Measurements from ENCODE around the gene KLHL22.

KLHL22 gene

GRCh38 chr22:20522134-20523004 lies 26.8 kb upstream of the KLHL22 start:
- Histone ChIP-seq H3K9me3 (ENCODE audit: control insufficient read depth, insufficient read depth, low read length) (no peaks in the 10 kb centered on the region), H3K27me3 (ENCODE audit: control insufficient read depth, insufficient read depth, low read length) (no peaks in the 10 kb centered on the region), H3K27ac (ENCODE audit: low read depth, low read length) (no peak overlapping the region), H3K36me3 (ENCODE audit: control insufficient read depth, insufficient read depth, low read length) (peaks cover 37% of the 10 kb centered on the region), H3K9ac (ENCODE audit: low read depth, low read length) (no peak overlapping the region), H3K4me3 (ENCODE audit: low read depth, low read length) (no peak overlapping the region), H3K4me1 (ENCODE audit: control insufficient read depth, insufficient read depth, low read length) (no peaks in the 10 kb centered on the region)

- no peaks in the 10 kb centered on the region for H3K27me3 ChIP-seq (ENCODE audit: control insufficient read depth, insufficient read depth, low read length)
- peaks cover 29% of the 10 kb centered on the region for H3K36me3 ChIP-seq (ENCODE audit: control insufficient read depth, insufficient read depth, low read length)
- no peak overlapping the region; the same call in 1 of the 2 replicates for H3K9ac ChIP-seq (ENCODE audit: low read depth, low read length)
- H3K4me1 ChIP-seq (ENCODE audit: control insufficient read depth, insufficient read depth, low read length) = no peaks in the 10 kb centered on the region
- H3K27ac ChIP-seq (ENCODE audit: low read depth, low read length) = peak overlapping the region; percentile 39
- H3K9me3 ChIP-seq (ENCODE audit: control insufficient read depth, insufficient read depth, low read length) = no peaks in the 10 kb centered on the region
- H3K4me3 ChIP-seq (ENCODE audit: low read depth, low read length) = no peak overlapping the region
Observed at GRCh38 chr22:20520093-20520511, 24.5 kb upstream of the KLHL22 start.

- Histone ChIP-seq H3K4me3 (ENCODE audit: low read depth, low read length) (no peak overlapping the region), H3K36me3 (ENCODE audit: control insufficient read depth, insufficient read depth, low read length) (peaks cover 33% of the 10 kb centered on the region), H3K27ac (ENCODE audit: low read depth, low read length) (peak overlapping the region; percentile 39), H3K27me3 (ENCODE audit: control insufficient read depth, insufficient read depth, low read length) (no peaks in the 10 kb centered on the region), H3K4me1 (ENCODE audit: control insufficient read depth, insufficient read depth, low read length) (no peaks in the 10 kb centered on the region), H3K9ac (ENCODE audit: low read depth, low read length) (no peak overlapping the region), H3K9me3 (ENCODE audit: control insufficient read depth, insufficient read depth, low read length) (no peaks in the 10 kb centered on the region)
Observed at GRCh38 chr22:20519558-20519957, 24.0 kb upstream of the KLHL22 start.

GRCh38 chr22:20517841-20518592 lies 22.4 kb upstream of the KLHL22 start:
- no peaks in the 10 kb centered on the region for H3K27me3 ChIP-seq (ENCODE audit: control insufficient read depth, insufficient read depth, low read length)
- H3K27ac ChIP-seq (ENCODE audit: low read depth, low read length) = no peak overlapping the region
- no peak overlapping the region for H3K9ac ChIP-seq (ENCODE audit: low read depth, low read length)
- no peak overlapping the region for H3K4me3 ChIP-seq (ENCODE audit: low read depth, low read length)
- peaks cover 39% of the 10 kb centered on the region for H3K36me3 ChIP-seq (ENCODE audit: control insufficient read depth, insufficient read depth, low read length)
- no peaks in the 10 kb centered on the region for H3K4me1 ChIP-seq (ENCODE audit: control insufficient read depth, insufficient read depth, low read length)
- no peaks in the 10 kb centered on the region for H3K9me3 ChIP-seq (ENCODE audit: control insufficient read depth, insufficient read depth, low read length)

GRCh38 chr22:20517422-20517821 lies 21.8 kb upstream of the KLHL22 start:
- H3K9me3 ChIP-seq (ENCODE audit: control insufficient read depth, insufficient read depth, low read length) = no peaks in the 10 kb centered on the region
- no peak overlapping the region for H3K9ac ChIP-seq (ENCODE audit: low read depth, low read length)
- H3K27me3 ChIP-seq (ENCODE audit: control insufficient read depth, insufficient read depth, low read length) = no peaks in the 10 kb centered on the region
- H3K4me1 ChIP-seq (ENCODE audit: control insufficient read depth, insufficient read depth, low read length) = no peaks in the 10 kb centered on the region
- H3K4me3 ChIP-seq (ENCODE audit: low read depth, low read length) = no peak overlapping the region
- peaks cover 38% of the 10 kb centered on the region for H3K36me3 ChIP-seq (ENCODE audit: control insufficient read depth, insufficient read depth, low read length)
- no peak overlapping the region for H3K27ac ChIP-seq (ENCODE audit: low read depth, low read length)

- H3K27me3 ChIP-seq (ENCODE audit: control insufficient read depth, insufficient read depth, low read length) = no peaks in the 10 kb centered on the region
- H3K27ac ChIP-seq (ENCODE audit: low read depth, low read length) = no peak overlapping the region
- H3K4me1 ChIP-seq (ENCODE audit: control insufficient read depth, insufficient read depth, low read length) = no peaks in the 10 kb centered on the region
- no peak overlapping the region for H3K4me3 ChIP-seq (ENCODE audit: low read depth, low read length)
- no peak overlapping the region for H3K9ac ChIP-seq (ENCODE audit: low read depth, low read length)
- H3K36me3 ChIP-seq (ENCODE audit: control insufficient read depth, insufficient read depth, low read length) = peaks cover 32% of the 10 kb centered on the region
- no peaks in the 10 kb centered on the region for H3K9me3 ChIP-seq (ENCODE audit: control insufficient read depth, insufficient read depth, low read length)
Observed at GRCh38 chr22:20516399-20516798, 20.8 kb upstream of the KLHL22 start.

- Histone ChIP-seq H3K27ac (ENCODE audit: low read depth, low read length) (no peak overlapping the region), H3K4me3 (ENCODE audit: low read depth, low read length) (no peak overlapping the region), H3K9ac (ENCODE audit: low read depth, low read length) (no peak overlapping the region), H3K36me3 (ENCODE audit: control insufficient read depth, insufficient read depth, low read length) (peaks cover 24% of the 10 kb centered on the region), H3K4me1 (ENCODE audit: control insufficient read depth, insufficient read depth, low read length) (peaks cover 8% of the 10 kb centered on the region), H3K27me3 (ENCODE audit: control insufficient read depth, insufficient read depth, low read length) (no peaks in the 10 kb centered on the region), H3K9me3 (ENCODE audit: control insufficient read depth, insufficient read depth, low read length) (no peaks in the 10 kb centered on the region)
Observed at GRCh38 chr22:20514658-20515406, 19.2 kb upstream of the KLHL22 start.

- peaks cover 23% of the 10 kb centered on the region for H3K4me1 ChIP-seq (ENCODE audit: control insufficient read depth, insufficient read depth, low read length)
- no peaks in the 10 kb centered on the region for H3K27me3 ChIP-seq (ENCODE audit: control insufficient read depth, insufficient read depth, low read length)
- H3K9me3 ChIP-seq (ENCODE audit: control insufficient read depth, insufficient read depth, low read length) = no peaks in the 10 kb centered on the region
- H3K9ac ChIP-seq (ENCODE audit: low read depth, low read length) = no peak overlapping the region
- H3K27ac ChIP-seq (ENCODE audit: low read depth, low read length) = no peak overlapping the region
- H3K4me3 ChIP-seq (ENCODE audit: low read depth, low read length) = no peak overlapping the region
- H3K36me3 ChIP-seq (ENCODE audit: control insufficient read depth, insufficient read depth, low read length) = peaks cover 9% of the 10 kb centered on the region; the same call in 1 of the 2 replicates
Observed at GRCh38 chr22:20511578-20512229, 16.1 kb upstream of the KLHL22 start.

- H3K27ac ChIP-seq (ENCODE audit: low read depth, low read length) = peak overlapping the region; percentile 60
- no peak overlapping the region for H3K9ac ChIP-seq (ENCODE audit: low read depth, low read length)
- peaks cover 23% of the 10 kb centered on the region for H3K4me1 ChIP-seq (ENCODE audit: control insufficient read depth, insufficient read depth, low read length)
- no peaks in the 10 kb centered on the region for H3K27me3 ChIP-seq (ENCODE audit: control insufficient read depth, insufficient read depth, low read length)
- H3K36me3 ChIP-seq (ENCODE audit: control insufficient read depth, insufficient read depth, low read length) = peaks cover 9% of the 10 kb centered on the region; the same call in 1 of the 2 replicates
- H3K4me3 ChIP-seq (ENCODE audit: low read depth, low read length) = no peak overlapping the region
- H3K9me3 ChIP-seq (ENCODE audit: control insufficient read depth, insufficient read depth, low read length) = no peaks in the 10 kb centered on the region
Observed at GRCh38 chr22:20510811-20511577, 15.4 kb upstream of the KLHL22 start.
